GM19452 (cell line): ENCODE results near the gene SURF6.
"Not testable (repeated sequence)": the region's sequence is repeated elsewhere in the genome, so short reads cannot be mapped to it uniquely, and the experiment has no call there.

Experiments
- ATAC-seq: cut with Tn5 transposase; IDR thresholded peaks from one replicate; pipeline ENCODE4 v1.9.1; 2021; ENCODE audit not compliant: unreplicated experiment

The SURF6 gene

GRCh38 chr9:133329306-133330156, 6.5 kb downstream of the SURF6 start:
- not testable (repeated sequence) for ATAC-seq

GRCh38 chr9:133327834-133328484, 8.0 kb downstream of the SURF6 start:
- ATAC-seq = no peak

- not testable (repeated sequence) for ATAC-seq
Observed at GRCh38 chr9:133327021-133327420, 9.0 kb downstream of the SURF6 start.

GRCh38 chr9:133323991-133324703, 11.8 kb downstream of the SURF6 start:
- ATAC-seq = no peak

GRCh38 chr9:133323211-133323610, 12.8 kb downstream of the SURF6 start:
- no peak for ATAC-seq

GRCh38 chr9:133322701-133323100, 13.3 kb downstream of the SURF6 start:
- no peak for ATAC-seq

- ATAC-seq = no peak
Observed at GRCh38 chr9:133321411-133321935, 14.5 kb downstream of the SURF6 start.

DNA sequence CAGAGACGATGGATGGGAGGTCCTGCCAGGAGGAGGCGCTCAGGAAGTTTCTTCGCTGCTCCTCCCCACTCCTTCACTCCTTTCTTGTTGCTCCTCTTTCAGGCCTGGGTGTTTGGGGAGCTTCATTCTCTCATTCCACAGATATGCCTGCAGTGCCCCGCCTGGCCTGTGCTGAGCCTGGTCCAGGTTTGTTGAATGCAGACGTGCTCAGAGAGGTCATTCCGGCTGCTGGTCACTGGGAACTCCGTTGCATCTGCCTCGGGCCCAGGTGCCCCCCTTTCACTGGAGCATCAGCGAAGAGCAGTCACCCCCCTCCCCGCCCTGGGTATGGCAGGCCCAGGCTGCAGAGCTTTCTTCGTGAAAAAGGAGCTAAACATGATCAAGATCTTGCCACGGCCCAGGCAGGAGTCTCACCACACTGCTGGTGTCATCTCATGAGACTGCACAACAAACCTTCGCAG, 15.5 kb downstream of the SURF6 start:
- ATAC-seq = no peak

DNA sequence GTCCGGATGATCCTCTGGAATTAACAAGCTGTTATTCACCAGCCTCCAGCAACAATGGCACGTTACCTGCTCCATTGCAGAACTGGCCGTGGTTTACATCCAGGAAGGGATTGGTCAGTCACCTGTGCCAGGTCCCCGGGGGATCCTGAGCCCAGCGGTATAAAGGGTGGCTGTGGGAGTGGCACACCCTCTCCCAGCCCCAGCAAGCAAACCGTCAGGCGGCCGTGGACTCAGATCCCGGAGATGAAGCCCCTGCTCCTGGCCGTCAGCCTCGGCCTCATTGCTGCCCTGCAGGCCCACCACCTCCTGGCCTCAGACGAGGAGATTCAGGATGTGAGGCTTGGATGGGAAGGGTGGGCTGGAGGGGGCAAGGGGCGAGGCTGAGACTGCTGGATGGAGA, 18.4 kb downstream of the SURF6 start:
- not testable (repeated sequence) for ATAC-seq

DNA sequence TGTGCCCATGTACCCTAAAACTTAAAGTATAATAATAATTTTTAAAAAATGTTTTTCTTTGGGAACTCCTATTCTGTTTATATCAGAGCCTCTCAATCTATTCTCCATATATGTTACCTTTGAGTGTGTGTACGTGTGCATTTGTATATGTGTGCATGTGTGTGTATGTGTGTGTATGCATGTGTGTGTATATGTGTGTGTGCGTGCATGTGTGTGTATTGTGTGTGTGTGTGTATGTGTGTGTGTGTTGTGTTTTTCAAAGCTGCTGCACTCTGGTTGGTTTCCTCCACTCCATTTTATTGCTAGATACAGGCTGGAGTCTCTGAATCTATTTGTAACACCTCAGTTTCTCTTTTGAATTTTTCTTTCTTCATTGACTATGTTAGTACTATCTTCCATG, 20.0 kb downstream of the SURF6 start:
- ATAC-seq = no peak

DNA sequence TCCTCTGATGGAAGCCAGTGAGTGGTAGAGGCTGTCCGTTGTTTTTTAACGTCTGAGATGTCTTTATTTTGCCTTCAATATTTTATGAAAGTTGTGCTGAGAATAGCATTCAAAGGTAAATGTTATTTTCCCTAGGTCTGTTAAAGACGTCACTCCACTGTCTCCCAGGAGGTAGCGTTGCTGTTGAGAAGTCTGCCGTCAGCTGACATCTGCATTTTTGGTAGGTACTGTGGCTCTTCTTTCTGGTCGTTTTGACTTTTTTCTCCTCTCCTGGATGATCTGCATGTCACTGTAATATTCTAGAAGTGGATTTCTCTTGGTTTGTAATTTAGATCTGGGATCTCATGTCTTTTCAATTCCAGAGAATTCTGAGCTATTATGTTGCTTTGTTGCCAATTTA, 26.4 kb downstream of the SURF6 start:
- no peak for ATAC-seq

DNA sequence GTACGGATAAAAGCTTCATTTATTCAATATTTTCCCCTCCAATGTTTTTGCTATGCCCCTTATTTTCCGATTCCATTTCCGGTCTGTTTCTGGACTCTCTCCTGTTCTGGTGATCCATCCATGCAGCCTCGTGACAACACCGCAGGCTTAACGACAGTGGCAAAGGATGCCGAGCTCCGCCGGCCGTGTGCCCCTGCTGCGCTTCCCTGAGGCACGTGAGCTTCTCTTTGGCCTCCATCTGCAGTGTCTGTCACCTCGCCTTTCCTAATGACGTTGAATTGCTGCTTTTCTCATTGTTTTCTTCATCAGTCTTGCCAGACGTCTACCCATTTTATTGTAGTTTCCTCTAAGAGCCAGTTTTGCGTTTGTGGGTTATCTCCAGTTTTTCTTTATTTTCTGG, 28.7 kb downstream of the SURF6 start:
- ATAC-seq = no peak

DNA sequence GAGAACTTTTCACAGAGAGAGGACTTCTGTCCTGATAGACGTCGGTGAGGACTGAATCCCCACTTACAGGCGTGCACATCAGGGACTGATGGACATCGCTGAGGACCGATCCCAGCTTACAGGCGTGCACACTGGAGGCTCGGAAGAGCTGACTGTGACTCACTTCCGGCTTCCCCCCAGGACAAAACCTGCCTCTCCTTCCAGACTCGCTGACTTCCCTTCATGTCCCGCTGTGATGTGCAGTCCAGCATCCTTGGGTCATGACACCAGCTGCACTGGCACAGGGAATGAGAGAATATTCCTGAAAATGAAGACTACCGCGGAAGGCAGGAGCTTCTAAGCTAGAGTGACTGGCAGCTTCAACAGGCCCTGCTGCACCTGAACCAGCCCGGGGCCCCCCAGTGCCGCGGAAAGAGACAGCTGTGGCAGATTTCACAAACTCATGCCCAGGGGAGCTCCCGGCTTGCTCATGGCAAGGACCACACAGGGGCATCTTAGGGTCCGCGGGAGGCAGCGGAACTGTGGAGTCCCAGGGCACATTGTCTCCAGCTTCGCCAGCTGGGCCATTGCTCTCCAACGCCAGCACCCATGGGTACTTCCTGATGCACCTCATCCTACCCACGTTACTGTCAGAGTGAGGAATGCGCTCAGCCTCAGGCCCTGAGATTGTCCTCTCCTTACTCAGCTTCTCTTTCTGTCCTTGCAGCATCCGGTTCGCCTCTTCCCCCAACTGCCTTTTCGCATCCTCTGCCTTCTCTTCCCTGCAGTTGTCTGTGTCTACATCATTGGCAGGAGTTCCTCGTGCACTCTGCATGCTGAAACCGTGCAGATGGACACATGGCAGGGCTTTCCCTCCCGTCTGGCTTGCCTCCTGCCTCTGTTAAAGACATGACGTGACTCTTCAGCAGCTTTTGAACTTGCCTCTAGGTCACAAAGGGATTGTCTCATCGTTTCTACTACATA, 29.5 kb downstream of the SURF6 start:
- no peak for ATAC-seq

GRCh38 chr9:133305731-133306130, 30.3 kb downstream of the SURF6 start:
- no peak for ATAC-seq

GRCh38 chr9:133304477-133305377, 31.3 kb downstream of the SURF6 start:
- ATAC-seq = no peak

DNA sequence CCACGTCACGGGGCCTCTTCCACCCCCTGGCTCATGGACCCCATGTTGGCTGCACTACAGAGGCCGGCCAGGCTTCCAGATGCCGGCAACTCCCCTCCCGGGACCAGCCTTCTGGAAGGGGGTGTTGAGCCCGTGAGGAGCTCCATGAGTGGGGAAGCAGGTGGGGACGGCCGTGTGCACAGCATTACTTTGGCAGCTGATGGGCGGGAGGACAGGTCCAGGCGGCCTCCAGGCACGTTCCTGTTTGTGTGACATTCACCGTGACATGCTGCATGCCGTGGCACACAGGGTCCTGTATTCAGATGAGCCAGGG, 31.9 kb downstream of the SURF6 start:
- no peak for ATAC-seq

DNA sequence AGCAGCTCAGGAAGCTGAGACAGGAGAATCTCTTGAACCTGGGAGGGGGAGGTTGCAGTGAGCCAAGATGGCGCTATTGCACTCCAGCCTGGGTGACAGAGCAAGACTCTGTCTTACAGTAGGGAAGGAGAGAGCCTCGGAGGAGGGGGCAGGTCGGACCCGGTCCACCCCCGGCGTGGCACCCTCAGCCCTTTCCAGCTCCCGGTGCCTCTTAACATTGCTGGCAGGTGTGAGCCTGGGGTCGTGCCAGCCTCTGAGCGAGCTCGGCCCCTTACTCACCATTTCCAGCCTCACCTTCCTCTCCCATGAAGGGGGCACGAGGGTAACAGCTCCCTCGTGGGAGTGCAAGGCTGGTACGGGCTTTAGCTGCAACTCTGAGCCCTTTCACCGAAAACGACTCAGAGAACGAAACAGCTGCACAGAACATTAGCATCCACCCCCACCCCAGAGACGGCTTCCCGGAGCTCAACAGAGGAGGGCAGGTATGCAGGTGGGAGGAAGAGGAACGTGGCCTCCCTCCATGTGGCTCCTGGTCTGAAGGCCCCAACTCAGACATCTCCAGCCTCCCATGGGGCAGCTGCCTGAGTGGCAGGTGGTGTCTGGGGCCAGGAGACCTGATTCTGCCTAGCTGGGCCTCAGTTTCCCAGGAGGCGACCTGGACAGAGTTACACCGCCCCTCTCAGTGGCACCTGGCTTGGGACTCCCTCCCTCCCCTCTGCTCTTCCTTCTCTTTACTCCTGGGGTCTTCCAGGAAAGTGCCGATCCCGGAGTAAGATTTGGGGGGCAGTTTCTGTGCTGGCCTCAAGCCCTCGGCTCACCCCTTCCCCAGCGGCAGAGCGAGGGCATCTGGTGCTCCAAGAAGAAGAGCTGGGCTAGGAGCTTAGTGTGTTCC, 32.5 kb downstream of the SURF6 start:
- ATAC-seq = no peak
